ENCODE data around the gene COX19. TPM values are rescaled to one million over a fixed set of nuclear protein-coding genes. Genes with fewer than 3 reads are reported as not detected.

Gene COX19, protein sequence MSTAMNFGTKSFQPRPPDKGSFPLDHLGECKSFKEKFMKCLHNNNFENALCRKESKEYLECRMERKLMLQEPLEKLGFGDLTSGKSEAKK
- total RNA-seq (2014; rRNA removed; shearing (Covaris generic)): 8.4 and 12.9 TPM in 2 replicates

DNA sequence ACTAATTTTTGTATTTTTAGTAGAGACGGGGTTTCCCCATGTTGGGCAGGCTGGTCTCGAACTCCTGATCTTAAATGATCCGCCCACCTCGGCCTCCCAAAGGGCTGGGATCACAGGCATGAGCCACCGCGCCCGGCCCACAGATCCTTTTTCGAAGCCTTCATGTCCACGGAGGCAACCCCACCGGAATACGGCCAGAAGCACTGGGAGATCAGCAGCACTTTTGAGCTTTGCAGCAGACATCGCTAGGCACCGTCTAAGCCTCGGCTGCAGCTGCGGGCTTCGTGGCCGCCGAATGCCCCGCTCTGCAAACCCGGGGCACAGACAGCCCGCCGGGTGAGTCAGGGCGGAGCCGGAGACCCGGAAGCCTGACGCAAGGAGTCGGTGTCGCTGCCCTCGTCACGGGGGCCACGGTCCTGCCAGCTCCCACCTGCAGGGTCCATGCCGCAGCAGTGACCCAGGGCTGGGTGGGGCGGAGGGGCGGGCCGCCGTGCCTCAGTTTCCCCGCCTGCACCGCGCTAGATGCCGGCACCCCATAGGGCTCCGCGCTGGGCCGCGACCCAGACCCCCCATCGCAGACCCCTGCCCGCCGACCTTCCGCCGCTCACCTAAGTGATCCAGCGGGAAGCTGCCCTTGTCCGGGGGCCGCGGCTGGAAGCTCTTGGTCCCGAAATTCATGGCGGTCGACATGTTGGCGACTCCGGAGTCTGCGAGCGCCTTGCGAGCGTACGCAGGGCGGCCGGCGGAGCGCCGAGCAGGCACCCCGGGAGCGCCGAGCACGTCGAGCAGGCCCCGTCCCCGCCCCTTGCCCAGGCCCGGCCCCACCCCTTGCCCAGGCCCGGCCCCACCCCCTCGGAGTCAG lies at the start of gene COX19:
TSS of gene COX19 (minus strand) at position 730 of the 862 bp plus-strand sequence. CDS start at position 690, 40 bp downstream.
- H3K36me3 ChIP-seq (replicated peaks; ENCODE audit: control insufficient read depth, insufficient read depth, low read length): peaks cover 8% of the 10 kb centered on the region
- H3K27me3 ChIP-seq (ENCODE audit: control insufficient read depth, insufficient read depth, low read length): no peaks in the 10 kb centered on the region
- H3K4me3 ChIP-seq (ENCODE audit: insufficient read depth, low read depth, low read length): peak within 1 kb of the TSS; percentile 91
- DNase-seq: peak; percentile 99

DNA sequence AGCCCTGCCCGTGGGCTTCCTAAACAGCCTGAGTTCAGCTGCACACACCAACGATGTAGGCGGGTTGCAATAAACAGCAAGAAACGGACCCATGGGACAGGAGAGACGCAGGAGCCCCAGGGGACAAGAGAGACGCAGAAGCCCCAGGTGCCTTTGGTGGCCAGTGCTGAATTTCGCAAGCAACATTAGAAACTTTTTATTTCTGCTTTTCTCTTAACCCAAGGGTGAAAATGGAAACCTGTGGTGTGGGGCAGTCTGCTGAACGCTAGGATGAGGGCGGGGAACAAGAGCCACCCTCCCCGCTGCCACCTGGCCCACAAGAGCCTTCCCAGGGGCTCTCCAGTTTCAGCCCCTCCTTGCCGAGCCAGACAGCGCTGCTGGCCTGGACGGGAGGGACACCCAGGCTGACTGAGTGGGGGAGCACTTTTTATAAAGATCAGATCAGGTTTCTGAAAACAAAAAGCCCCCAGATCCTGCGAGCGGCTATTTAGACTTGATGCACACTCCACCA lies 49.0 kb upstream of the COX19 start:
- no peak overlapping the region for H3K4me3 ChIP-seq (ENCODE audit: insufficient read depth, low read depth, low read length)
- H3K27me3 ChIP-seq (ENCODE audit: control insufficient read depth, insufficient read depth, low read length): no peaks in the 10 kb centered on the region

DNA sequence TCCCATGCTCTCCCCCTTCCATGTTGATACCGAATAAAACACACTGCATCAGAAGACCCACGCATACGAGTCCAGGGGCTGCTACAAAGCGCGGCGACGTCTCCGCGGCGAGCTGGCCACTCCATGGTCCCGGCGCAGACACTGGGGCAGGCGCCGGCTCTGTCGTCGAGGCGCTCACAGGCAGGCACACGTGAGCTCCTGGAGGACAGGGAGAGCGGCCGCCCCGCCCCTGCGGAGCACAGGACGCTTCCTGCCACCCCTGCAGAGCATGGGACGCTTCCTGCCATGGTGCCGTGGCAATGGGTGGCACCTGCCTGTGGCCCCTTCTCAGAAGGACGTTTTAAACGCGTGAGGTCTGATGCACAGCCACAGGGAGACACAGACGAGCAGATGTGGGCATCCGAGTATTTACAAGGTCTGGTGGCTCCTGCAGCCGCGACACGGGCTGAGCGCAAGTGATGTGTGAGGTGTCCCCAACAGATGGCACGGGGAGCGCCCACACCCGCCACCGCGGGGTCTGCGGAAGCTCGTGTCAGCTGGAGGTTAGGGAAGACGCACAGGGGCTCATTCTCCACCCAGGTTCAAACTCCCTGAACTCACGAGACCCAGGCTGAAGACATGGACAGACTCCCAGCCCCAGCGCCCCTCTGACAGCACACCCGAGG lies 47.6 kb upstream of the COX19 start:
- no peaks in the 10 kb centered on the region; the same call in none of the 2 replicates for H3K36me3 ChIP-seq (replicated peaks; ENCODE audit: control insufficient read depth, insufficient read depth, low read length)
- no peaks in the 10 kb centered on the region for H3K27me3 ChIP-seq (ENCODE audit: control insufficient read depth, insufficient read depth, low read length)
- H3K4me3 ChIP-seq (ENCODE audit: insufficient read depth, low read depth, low read length): no peak overlapping the region
- no peak for DNase-seq

More for the DNA sequence above, 49.0 kb upstream of the COX19 start:
- no peak for DNase-seq
- H3K36me3 ChIP-seq (replicated peaks; ENCODE audit: control insufficient read depth, insufficient read depth, low read length): no peaks in the 10 kb centered on the region; the same call in 1 of the 2 replicates

DNA sequence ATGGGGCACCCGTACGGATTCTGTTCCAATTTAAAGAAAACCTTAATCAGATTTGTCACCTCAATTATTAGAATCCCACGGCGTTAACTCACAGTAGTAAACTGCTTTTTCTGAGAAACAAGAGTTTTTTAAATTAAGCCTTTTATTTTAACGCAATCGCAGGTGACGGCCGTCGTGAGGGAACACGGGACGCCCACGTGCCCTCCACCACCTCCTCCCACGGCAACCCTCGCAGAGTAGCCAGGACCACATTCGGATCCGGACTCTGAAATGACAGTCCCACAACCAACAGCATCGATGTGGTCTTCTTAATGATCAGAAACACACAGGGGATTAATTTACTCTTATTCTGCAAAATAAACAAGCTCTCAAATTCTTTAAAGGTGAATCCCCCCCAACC lies 47.0 kb upstream of the COX19 start:
- Histone ChIP-seq H3K4me3 (ENCODE audit: insufficient read depth, low read depth, low read length) (no peak overlapping the region), H3K27me3 (ENCODE audit: control insufficient read depth, insufficient read depth, low read length) (no peaks in the 10 kb centered on the region), H3K36me3 (replicated peaks; ENCODE audit: control insufficient read depth, insufficient read depth, low read length) (no peaks in the 10 kb centered on the region; the same call in none of the 2 replicates)
- no peak for DNase-seq

DNA sequence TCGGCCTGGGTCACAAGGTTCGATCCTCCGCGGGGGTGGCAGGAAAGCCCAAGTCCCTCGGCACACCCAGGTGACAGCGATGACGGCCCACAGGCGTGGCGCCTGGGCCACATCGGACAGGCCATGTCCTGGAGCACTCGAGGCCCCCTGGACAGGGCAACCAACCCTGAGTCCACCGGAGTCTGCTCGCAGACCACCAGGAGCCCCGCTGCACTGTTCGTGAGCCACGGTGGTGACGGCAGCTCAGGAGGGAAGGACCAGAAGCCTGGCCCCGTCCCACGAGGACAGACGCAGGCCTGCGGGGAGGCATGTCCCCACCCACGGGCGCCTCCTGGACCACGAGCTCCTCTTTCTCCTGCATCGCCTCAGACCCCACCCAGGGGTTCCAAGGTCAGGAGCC lies 46.6 kb upstream of the COX19 start:
- DNase-seq: no peak
- H3K36me3 ChIP-seq (replicated peaks; ENCODE audit: control insufficient read depth, insufficient read depth, low read length): no peaks in the 10 kb centered on the region; the same call in none of the 2 replicates
- H3K27me3 ChIP-seq (ENCODE audit: control insufficient read depth, insufficient read depth, low read length): no peaks in the 10 kb centered on the region
- no peak overlapping the region for H3K4me3 ChIP-seq (ENCODE audit: insufficient read depth, low read depth, low read length)

DNA sequence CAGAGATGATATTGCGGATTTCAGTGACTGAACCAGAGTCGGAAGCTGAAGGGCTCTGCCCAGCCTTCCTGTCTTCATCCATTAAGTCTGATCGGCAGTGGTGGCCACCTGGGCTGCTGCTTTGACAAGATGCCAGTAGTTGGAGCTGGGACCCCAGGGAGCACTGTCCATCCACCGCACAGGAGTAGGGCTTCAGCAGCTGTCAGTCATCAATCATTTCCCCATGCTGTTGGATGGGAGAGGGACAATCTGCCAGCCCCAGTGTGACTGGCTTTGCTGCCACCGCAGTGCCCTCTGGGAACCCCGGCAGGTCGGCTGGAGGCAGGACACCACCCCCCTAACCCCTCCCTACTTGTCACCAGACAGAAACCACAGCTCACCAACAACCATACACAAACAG lies 46.0 kb upstream of the COX19 start:
- DNase-seq: no peak
- Histone ChIP-seq H3K36me3 (replicated peaks; ENCODE audit: control insufficient read depth, insufficient read depth, low read length) (no peaks in the 10 kb centered on the region; the same call in none of the 2 replicates), H3K27me3 (ENCODE audit: control insufficient read depth, insufficient read depth, low read length) (no peaks in the 10 kb centered on the region), H3K4me3 (ENCODE audit: insufficient read depth, low read depth, low read length) (no peak overlapping the region)

DNA sequence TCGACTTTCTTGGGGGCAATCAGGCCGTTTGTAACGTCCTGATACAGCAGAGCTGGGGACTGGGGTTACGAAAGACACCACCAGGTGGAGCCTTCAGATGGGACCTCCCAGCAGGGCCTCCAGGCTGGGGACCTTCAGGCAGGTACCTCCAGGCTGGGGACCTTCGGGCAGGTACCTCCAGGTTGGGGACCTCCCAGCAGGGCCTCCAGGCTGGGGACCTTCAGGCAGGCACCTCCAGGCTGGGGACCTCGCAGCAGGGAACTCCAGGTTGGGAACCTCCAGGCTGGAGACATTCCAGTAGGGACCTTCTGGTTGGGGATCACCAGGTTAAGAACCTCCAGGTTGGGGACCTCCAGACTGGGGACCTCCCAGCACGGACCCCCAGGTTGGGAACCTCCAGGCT lies 45.5 kb upstream of the COX19 start:
- no peak overlapping the region for H3K4me3 ChIP-seq (ENCODE audit: insufficient read depth, low read depth, low read length)
- no peaks in the 10 kb centered on the region; the same call in 1 of the 2 replicates for H3K36me3 ChIP-seq (replicated peaks; ENCODE audit: control insufficient read depth, insufficient read depth, low read length)
- DNase-seq: no peak
- no peaks in the 10 kb centered on the region for H3K27me3 ChIP-seq (ENCODE audit: control insufficient read depth, insufficient read depth, low read length)

DNA sequence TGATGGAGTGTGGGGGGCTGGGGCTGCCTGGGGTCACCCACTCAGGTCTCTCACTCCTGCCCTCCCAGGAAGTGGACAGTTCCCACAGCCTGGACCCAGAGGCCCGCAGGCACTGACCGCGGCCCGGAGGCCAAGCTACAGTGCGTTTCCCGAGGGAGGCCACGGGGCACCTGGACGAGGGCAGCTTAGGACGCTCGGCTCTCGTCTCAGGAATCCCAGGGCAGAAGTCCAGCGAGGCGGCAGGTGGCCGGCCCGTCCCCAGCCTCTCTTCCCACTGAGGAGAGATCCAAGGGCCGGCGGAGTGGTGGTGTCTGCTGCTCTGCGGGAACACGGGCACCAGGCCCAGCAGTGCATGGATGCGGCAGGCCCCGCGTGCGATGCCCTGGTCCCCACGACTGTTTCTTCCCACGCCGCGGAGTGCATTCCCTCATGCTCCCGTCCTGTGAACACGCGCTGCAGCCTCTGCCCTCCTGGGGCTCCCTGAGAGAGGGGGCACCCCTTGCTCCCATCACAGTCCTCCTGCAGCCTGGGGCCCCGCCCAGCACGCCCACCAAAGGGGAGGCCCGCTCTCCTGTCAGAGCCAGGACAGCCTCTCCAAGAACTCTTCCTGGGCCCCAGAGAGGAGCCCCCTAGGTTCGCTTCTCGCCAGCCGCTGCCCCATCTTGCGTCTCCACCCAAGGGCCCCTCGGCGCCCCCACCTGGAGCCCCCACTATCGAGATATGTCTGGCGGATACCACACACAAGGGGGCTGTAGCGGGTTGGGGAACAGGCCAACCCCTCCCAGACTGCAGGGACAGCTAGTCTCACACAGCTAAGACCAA lies 44.7 kb upstream of the COX19 start:
- no peaks in the 10 kb centered on the region; the same call in 1 of the 2 replicates for H3K36me3 ChIP-seq (replicated peaks; ENCODE audit: control insufficient read depth, insufficient read depth, low read length)
- H3K27me3 ChIP-seq (ENCODE audit: control insufficient read depth, insufficient read depth, low read length): no peaks in the 10 kb centered on the region
- H3K4me3 ChIP-seq (ENCODE audit: insufficient read depth, low read depth, low read length): no peak overlapping the region
- DNase-seq: no peak

DNA sequence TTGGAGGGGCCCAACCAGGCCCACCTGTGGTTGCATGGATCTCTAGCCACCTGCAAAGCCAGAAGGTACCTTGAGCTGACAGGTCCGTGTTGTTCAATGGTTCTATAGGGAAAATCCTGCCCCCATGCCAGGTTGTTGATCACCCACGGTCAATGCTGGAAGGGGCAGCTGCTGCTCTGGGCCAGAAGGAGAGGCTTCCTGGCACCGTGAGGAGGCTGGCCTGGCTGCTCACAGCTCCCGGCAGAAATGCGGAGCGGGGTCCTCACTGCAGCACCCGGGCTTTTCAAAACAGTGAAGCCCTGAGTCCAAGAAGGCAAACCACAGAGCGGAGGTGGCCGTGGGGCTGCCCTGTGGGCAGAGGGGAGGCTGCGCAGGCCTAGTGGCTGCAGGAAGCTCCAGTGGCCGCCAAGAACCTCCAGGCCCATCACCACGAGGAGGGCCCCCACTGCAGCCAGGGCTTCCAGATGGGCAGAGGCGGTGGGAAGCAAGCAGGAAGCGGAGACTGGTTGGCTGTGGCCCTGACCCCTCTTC lies 44.0 kb upstream of the COX19 start:
- Histone ChIP-seq H3K36me3 (replicated peaks; ENCODE audit: control insufficient read depth, insufficient read depth, low read length) (no peaks in the 10 kb centered on the region; the same call in 1 of the 2 replicates), H3K4me3 (ENCODE audit: insufficient read depth, low read depth, low read length) (no peak overlapping the region), H3K27me3 (ENCODE audit: control insufficient read depth, insufficient read depth, low read length) (no peaks in the 10 kb centered on the region)
- no peak for DNase-seq

DNA sequence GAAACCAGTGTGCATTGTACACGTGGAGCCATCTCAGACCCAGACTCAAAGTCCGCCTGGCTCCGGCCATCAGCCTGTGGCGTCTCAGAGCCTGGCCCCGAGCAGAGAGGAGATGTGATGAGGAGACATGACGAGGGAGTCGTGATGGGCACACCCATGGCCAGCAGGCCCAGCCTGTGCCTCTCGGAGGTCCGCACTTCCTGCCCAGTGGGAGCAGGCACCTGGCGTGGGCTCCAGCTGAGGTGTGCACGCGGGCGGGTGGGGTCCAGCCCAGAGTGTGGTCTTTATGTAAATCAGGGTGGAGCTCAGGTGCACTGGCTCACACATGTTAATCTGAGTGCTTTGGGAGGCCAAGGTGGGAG lies 43.0 kb upstream of the COX19 start:
- no peaks in the 10 kb centered on the region for H3K27me3 ChIP-seq (ENCODE audit: control insufficient read depth, insufficient read depth, low read length)
- no peak for DNase-seq
- H3K4me3 ChIP-seq (ENCODE audit: insufficient read depth, low read depth, low read length): no peak overlapping the region
- no peaks in the 10 kb centered on the region; the same call in 1 of the 2 replicates for H3K36me3 ChIP-seq (replicated peaks; ENCODE audit: control insufficient read depth, insufficient read depth, low read length)

DNA sequence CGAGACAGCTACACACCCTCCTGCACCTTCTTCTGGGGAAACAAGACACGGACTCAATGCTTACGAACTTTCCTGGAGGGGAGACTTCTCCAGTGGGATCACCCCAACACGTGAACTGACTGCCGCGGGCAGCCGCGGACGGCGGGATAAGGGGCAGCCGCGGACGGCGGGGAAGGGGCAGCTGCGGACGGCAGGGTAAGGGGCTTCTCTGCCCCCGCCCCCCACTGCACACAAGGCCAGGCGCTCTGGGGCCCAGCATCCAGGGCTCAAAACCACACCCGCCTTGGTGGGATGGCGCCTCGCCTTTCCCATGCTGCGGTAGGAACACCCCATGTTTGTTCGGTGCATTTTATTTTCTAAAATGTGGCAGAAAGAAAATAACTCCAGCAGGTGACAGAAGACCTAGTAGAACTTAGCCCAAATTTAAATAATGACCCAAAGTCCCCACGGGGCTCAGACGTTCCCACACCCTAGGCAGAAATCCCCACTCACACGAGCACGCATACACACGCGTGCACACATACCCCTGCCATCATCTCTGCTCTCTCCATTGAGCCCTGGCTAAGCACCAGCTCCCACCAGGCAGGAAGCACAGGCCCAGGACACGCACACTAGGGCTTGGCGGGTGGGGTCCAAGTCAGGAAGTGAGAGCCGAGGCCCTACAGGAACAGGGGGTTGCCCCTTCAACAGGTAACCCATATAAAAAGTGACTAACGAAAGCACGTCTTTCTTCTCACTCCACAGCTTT lies 42.4 kb upstream of the COX19 start:
- no peak overlapping the region for H3K4me3 ChIP-seq (ENCODE audit: insufficient read depth, low read depth, low read length)
- no peaks in the 10 kb centered on the region for H3K27me3 ChIP-seq (ENCODE audit: control insufficient read depth, insufficient read depth, low read length)
- DNase-seq: no peak
- no peaks in the 10 kb centered on the region; the same call in 1 of the 2 replicates for H3K36me3 ChIP-seq (replicated peaks; ENCODE audit: control insufficient read depth, insufficient read depth, low read length)

DNA sequence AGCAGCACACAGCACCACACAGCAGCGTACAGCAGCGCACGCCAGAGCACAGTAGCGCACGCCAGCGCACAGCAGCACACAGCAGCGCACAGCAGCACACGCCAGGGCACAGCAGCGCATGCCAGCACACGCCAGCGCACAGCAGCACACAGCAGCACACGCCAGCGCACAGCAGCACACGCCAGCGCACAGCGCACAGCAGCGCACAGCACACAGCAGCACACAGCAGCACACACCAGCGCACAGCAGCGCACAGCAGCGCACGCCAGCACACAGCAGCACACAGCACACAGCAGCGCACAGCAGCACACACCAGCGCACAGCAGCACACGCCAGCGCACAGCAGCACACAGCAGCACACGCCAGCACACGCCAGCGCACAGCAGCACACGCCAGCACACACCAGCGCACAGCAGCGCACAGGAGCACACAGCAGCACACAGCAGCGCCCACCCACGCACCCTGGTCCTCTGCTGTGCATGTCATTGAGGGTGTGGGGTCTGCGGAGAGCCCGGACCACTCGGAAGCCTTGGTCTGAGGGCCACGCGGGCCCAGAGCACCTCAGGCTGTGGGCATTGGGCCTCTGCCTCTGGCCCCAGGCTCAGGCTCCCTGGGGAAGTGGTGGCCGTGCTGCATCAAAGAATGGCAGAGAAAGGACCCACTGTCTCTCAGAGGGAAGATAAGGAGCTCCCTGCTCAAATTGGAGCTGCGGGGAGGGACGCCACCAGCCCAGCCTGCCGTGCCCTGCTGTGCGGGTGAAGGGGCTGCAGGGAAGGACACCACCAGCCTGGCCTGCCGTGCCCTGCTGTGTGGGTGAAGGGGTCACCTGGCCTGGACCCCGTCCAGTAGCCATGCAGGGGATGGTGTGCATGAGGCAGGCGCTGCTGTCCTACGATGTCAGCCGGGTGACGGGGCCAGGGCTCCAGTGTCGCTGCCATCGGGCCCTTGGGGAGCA lies 41.5 kb upstream of the COX19 start:
- Histone ChIP-seq H3K36me3 (replicated peaks; ENCODE audit: control insufficient read depth, insufficient read depth, low read length) (no peaks in the 10 kb centered on the region; the same call in 1 of the 2 replicates), H3K4me3 (ENCODE audit: insufficient read depth, low read depth, low read length) (no peak overlapping the region)

More for the DNA sequence above, 41.5 kb upstream of the COX19 start:
- H3K27me3 ChIP-seq (ENCODE audit: control insufficient read depth, insufficient read depth, low read length): no peaks in the 10 kb centered on the region
- DNase-seq: no peak

Data from H7 (cell line).